Frontal cortex (tissue), 4 donors: ENCODE measurements around the gene RRP1. TPM values are rescaled to one million over a fixed set of nuclear protein-coding genes. Genes with fewer than 3 reads are reported as not detected.
"Not testable (repeated sequence)": the region's sequence is repeated elsewhere in the genome, so short reads cannot be mapped to it uniquely, and the experiment has no call there.

Source experiments
- DNase-seq, 2 donors: peaks; one replicate each; pipeline ENCODE4 v3.0.0; 2012; ENCODE audit warnings: low spot score in 2 of 2
- FAIRE-seq: peaks from 2 replicates; lab custom pipeline; 2012; peaks lifted over from hg19 to GRCh38; lab: Jason Lieb, UNC
- total RNA-seq: library from RNA; depleted of rRNA; stranded (reverse); fragments of >200 nt; gene quantifications from one replicate; pipeline ENCODE4 v1.2.3, GENCODE V29; 2014
- donor health status: control.
- donor health status: control.
- donor health status: control.

The RRP1 gene
- total RNA-seq, 1 donor from 2014 or later = 13.9 TPM

- FAIRE-seq (no peak), DNase-seq (no peak)
These were observed 42.8 kb downstream of the RRP1 start for GRCh38 chr21:43832158-43832550.

- no peak for DNase-seq
- FAIRE-seq = no peak
These were observed 43.3 kb downstream of the RRP1 start for GRCh38 chr21:43832648-43833047.

DNA sequence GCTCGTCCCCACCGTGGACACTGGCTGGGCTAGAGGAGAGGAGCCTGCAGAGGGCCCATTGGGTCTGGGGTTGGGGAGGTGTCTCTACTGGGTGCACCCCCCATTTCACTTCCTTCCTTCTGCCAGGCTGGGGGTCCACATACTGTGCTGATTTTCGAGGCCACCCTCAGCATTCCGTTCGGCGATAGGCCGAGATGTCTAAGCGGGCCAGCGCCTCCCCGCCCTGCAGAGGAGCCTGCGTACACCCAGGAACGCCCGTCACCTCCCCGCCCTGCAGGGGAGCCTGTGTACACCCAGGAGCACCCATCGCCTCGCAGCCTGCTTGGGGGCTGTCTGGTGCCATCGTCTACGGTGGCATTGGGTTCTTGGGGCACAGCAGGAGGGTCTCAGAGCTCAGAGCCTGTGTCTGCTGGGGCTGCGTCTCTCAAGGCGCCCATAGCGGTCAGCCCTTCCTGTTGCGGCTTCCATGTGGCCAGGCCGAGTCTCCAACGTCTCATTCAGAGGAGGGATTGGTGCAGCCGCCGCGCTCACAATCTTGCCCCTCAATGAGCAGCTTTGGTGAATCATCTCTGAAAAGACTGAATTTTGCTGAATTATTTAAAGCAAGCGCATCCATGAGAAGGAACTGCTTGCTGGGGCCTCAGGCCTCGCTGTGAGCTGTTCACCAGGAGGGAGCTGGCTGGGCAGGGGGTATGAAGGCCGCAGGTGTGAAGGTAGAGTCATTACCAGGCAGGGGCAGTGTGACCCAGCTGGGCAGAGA, 44.9 kb downstream of the RRP1 start:
- FAIRE-seq = no peak
- DNase-seq = no peak

DNA sequence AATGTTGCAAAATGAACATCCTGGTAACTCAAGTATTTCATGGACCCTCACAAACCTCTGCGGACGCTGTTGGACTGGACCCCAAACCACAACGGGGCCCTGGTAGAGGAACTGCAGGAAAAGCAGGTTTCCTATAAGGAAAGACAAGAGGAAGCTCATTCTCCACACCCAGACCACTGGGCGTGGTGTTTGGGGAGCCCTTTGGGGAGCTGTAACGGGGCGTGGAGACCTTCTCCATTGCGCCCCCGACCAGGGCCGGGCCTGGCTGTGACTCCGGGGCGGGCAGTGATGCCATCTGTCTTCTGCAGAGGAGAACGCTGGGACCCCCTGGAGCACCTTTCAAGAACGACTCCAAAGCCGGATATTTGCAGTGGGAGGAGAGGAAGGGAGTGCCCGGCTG, 45.7 kb downstream of the RRP1 start:
- DNase-seq = no peak
- no peak for FAIRE-seq

- FAIRE-seq = no peak
- no peak for DNase-seq
These were observed 46.5 kb downstream of the RRP1 start for GRCh38 chr21:43835861-43836260.

- DNase-seq (no peak), FAIRE-seq (no peak)
These were observed 47.2 kb downstream of the RRP1 start for GRCh38 chr21:43836616-43837015.

DNA sequence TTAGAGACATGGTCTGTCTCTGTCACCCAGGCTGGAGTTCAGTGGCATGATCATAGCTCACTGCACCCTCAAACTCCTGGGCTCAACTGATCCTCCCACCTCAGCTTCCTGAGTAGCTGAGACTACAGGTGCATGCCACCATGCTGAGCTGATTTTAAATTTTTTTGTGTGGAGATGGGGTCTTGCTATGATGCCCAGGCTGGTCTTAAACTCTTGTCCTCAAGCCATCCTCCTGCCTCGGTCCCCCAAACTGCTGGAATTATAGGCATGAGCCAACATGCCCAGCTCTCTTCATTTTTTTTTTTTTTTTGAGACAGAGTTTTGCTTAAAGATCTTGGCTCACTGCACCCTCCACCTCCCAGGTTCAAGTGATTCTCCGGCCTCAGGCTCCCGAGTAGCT, 50.9 kb downstream of the RRP1 start:
- no peak for FAIRE-seq
- no peak for DNase-seq

DNA sequence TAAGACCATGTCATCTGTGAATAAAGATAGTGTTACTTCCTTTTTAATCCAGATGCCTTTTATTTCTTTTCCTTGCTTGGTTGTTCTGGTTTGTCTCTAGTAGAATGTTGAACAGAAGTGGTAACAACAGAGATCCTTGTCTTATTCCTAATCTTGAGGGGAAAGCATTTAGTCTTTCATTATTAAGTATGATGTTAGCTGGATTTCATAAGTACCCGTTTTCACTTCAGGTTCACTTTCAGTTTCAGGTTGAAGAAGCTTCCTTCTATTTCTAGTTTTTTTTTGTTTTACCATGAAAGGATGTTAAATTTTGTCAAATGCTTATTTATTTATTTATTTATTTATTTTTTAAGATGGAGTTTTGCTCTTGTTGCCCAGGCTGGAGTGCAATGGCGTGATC, 53.4 kb downstream of the RRP1 start:
- FAIRE-seq (no peak), DNase-seq (no peak)

GRCh38 chr21:43844906-43845305, 55.5 kb downstream of the RRP1 start:
- DNase-seq, FAIRE-seq: not testable (repeated sequence)

GRCh38 chr21:43845386-43845785, 56.0 kb downstream of the RRP1 start:
- no peak for FAIRE-seq

DNA sequence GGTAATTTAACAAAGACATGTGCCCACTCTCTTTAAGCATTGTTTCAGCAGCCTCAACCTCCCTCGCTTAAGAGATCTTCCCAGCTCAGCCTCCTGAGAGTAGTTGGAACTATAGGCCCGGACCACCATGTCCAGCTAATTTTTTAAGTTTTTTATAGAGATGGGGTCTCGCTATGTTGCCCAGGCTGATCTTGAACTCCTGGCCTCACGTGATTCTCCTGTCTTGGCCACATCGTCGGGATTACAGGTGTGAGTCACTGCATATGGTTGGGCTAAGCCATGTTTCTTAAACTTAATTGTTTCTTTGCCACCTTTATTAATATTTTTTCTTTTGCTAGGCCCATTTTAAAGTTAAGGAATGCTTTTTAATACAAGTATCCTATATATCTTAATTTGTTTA, 57.1 kb downstream of the RRP1 start:
- FAIRE-seq = no peak

More at GRCh38 chr21:43845386-43845785, 56.0 kb downstream of the RRP1 start:
- no peak for DNase-seq

DNA sequence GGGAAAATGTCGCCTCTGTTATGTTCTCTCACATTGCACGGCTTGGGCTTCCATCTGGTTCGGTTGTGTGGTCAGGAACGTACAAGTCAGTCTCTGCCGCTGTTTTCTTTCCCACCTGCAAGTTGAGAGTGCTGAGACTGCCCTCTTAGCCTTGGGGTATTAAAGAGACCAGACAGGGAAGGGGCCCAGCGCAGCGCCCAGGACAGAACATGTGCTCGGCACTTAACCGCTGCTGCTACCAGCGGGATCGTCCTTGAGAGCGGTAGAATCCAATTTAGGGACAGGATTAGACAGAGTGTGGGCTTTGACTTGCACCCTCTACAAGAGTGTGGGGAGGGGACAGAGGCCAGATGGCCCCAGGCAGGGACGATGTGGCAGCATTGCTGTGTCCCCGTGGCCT, 57.9 kb downstream of the RRP1 start:
- FAIRE-seq (no peak), DNase-seq (no peak)

More for the DNA sequence above, 57.1 kb downstream of the RRP1 start:
- DNase-seq = no peak

- FAIRE-seq (no peak), DNase-seq (no peak)
These were observed 59.4 kb downstream of the RRP1 start for GRCh38 chr21:43848771-43849170.

GRCh38 chr21:43849532-43850299, 60.3 kb downstream of the RRP1 start:
- DNase-seq (no peak), FAIRE-seq (no peak)

- FAIRE-seq = no peak
- no peak for DNase-seq
These were observed 61.4 kb downstream of the RRP1 start for GRCh38 chr21:43850728-43851295.

DNA sequence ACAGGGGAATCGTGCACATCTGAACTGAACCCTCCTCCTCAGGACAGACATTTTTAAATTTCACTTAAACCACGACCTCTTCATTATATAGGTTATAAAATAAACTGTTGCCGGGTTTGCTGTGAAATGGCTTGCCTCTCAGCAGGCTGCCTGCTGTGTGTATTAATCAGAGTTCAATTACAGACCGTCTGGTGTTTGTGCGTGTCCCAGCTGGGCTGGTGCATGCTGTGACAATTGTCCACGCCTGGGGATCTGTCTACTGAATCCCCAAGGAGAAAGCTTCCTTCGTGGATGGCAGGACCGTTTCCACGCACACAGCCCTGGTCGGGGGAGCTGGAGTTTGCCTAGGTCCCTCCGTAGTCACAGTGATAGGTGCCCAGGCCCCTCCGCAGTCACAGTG, 62.2 kb downstream of the RRP1 start:
- no peak for DNase-seq
- FAIRE-seq = no peak

DNA sequence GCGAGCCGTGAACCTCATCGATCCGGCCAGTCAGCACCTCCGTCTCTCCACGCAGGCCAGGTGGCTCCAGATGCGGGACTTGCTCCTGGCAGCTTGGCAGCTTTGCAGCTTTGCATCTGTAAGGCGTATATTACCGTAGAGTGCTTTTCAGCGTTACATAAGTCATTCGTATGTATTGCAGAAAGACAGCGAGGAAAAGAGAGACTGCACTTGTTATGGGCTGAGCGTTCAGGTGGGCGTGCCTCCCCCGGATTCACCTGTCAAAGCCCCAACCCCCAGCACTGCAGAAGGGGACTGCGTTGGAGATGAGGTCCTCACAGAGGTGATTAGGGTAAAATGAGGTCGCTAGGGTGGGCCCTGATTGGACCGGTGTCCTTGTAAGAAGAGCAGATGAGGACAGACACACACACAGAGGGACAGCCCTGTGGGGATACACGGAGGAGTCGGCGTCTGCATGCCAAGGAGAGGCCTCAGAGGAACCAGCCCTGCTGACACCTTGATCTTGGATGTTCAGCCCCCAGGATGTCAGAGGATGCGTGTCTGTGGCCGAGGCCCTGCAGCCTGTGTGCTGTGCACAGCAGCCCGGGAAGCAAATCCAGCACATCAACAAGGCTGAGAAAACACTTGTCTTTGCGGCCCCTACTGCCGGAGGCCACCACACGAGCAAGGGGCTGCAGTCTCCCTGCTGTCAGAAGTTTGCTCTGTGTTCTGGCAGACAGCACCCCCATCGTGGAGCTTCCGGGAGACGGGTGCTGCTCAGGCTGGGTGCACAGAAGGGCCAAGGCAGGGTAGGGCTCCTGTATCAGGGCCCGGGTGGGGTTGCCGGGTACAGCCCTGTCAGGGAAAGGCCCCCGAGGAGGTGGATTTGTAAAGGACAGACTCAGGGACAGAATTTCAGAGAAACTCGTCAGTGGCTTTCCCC, 64.7 kb downstream of the RRP1 start:
- no peak for DNase-seq
- FAIRE-seq = no peak
